GM21526 (cell line): ENCODE measurements around the gene SMYD3.
"Not testable (repeated sequence)": the region's sequence is repeated elsewhere in the genome, so short reads cannot be mapped to it uniquely, and the experiment has no call there.

Experiments
- ATAC-seq: cut with Tn5 transposase; IDR thresholded peaks from one replicate; pipeline ENCODE4 v1.9.1; 2021; ENCODE audit warnings: moderate library complexity; ENCODE audit not compliant: unreplicated experiment, low FRiP score

The SMYD3 gene

GRCh38 chr1:245800901-245801605 lies 706.0 kb downstream of the SMYD3 start:
- ATAC-seq: no peak

- no peak for ATAC-seq
These were observed 708.7 kb downstream of the SMYD3 start for GRCh38 chr1:245798349-245798711.

GRCh38 chr1:245797592-245798348 lies 709.3 kb downstream of the SMYD3 start:
- no peak for ATAC-seq

- ATAC-seq: no peak
These were observed 715.4 kb downstream of the SMYD3 start for GRCh38 chr1:245791410-245792312.

GRCh38 chr1:245790441-245790840 lies 716.6 kb downstream of the SMYD3 start:
- no peak for ATAC-seq

GRCh38 chr1:245788886-245789285 lies 718.2 kb downstream of the SMYD3 start:
- ATAC-seq: no peak

GRCh38 chr1:245788269-245788668 lies 718.8 kb downstream of the SMYD3 start:
- ATAC-seq: no peak

- no peak for ATAC-seq
These were observed 720.1 kb downstream of the SMYD3 start for GRCh38 chr1:245786948-245787347.

GRCh38 chr1:245779797-245780755 lies 727.0 kb downstream of the SMYD3 start:
- ATAC-seq: no peak

- no peak for ATAC-seq
These were observed 729.3 kb downstream of the SMYD3 start for GRCh38 chr1:245777752-245778151.

GRCh38 chr1:245776694-245777332 lies 730.3 kb downstream of the SMYD3 start:
- no peak for ATAC-seq

GRCh38 chr1:245776139-245776538 lies 730.9 kb downstream of the SMYD3 start:
- no peak for ATAC-seq

GRCh38 chr1:245774931-245775330 lies 732.1 kb downstream of the SMYD3 start:
- not testable (repeated sequence) for ATAC-seq

GRCh38 chr1:245774196-245774595 lies 732.9 kb downstream of the SMYD3 start:
- no peak for ATAC-seq

- ATAC-seq: no peak
These were observed 733.7 kb downstream of the SMYD3 start for GRCh38 chr1:245773344-245773743.

GRCh38 chr1:245772739-245773138 lies 734.3 kb downstream of the SMYD3 start:
- ATAC-seq: no peak

- ATAC-seq: no peak
These were observed 734.8 kb downstream of the SMYD3 start for GRCh38 chr1:245772325-245772724.

- ATAC-seq: no peak
These were observed 735.4 kb downstream of the SMYD3 start for GRCh38 chr1:245771511-245772281.

- no peak for ATAC-seq
These were observed 736.9 kb downstream of the SMYD3 start for GRCh38 chr1:245770156-245770555.
